ENCODE results near the gene MDK.

Gene MDK

GRCh38 chr11:46407635-46408034 is 26.2 kb downstream of the MDK start:
- DNase-seq, result no peak

- no peak for DNase-seq
These were observed 27.0 kb downstream of the MDK start for GRCh38 chr11:46408407-46408986.

- no peak for DNase-seq
These were observed 28.6 kb downstream of the MDK start for GRCh38 chr11:46410021-46410420.

GRCh38 chr11:46413760-46414465 is 32.4 kb downstream of the MDK start:
- no peak for DNase-seq

- peak in 1 of 4 experiments; percentile 11 for DNase-seq
These were observed 33.0 kb downstream of the MDK start for GRCh38 chr11:46414466-46414796.

- no peak for DNase-seq
These were observed 33.4 kb downstream of the MDK start for GRCh38 chr11:46414879-46415278.

GRCh38 chr11:46417711-46418110 is 36.2 kb downstream of the MDK start:
- DNase-seq, result no peak

- no peak for DNase-seq
These were observed 37.3 kb downstream of the MDK start for GRCh38 chr11:46418751-46419150.

- DNase-seq, result no peak
These were observed 39.0 kb downstream of the MDK start for GRCh38 chr11:46420513-46420912.

- DNase-seq, result no peak
These were observed 39.9 kb downstream of the MDK start for GRCh38 chr11:46421257-46421880.

GRCh38 chr11:46422588-46422987 is 41.1 kb downstream of the MDK start:
- DNase-seq, result no peak

- no peak for DNase-seq
These were observed 44.9 kb downstream of the MDK start for GRCh38 chr11:46426233-46426991.

GRCh38 chr11:46427364-46427763 is 45.9 kb downstream of the MDK start:
- DNase-seq, result no peak

GRCh38 chr11:46429717-46430116 is 48.2 kb downstream of the MDK start:
- DNase-seq, result no peak

GRCh38 chr11:46431211-46431610 is 49.7 kb downstream of the MDK start:
- DNase-seq, result no peak

All from activated naive CD4-positive, alpha-beta T cell (primary cell).